HEK293 (cell line): ENCODE measurements around the gene RPP25L.

Experiments used
- BCL11A ChIP-seq: fragments of 450-650 bp; formaldehyde crosslinking; IDR thresholded peaks from 2 replicates; pipeline ENCODE4 v1.5.1; 2016; ENCODE audit warnings: low read depth, missing biosample characterization, missing genetic modification characterization
- GLI2 ChIP-seq: fragments of 450-650 bp; formaldehyde crosslinking; IDR thresholded peaks from 2 replicates; pipeline ENCODE4; 2017; ENCODE audit warnings: missing biosample characterization, missing genetic modification characterization, low read depth, borderline replicate concordance
- IKZF3 ChIP-seq: fragments of 450-650 bp; IDR thresholded peaks from 2 replicates; pipeline ENCODE4 v1.5.0; 2018; ENCODE audit warnings: missing biosample characterization, mild to moderate bottlenecking, missing genetic modification characterization, moderate library complexity
- MEIS1 ChIP-seq: sonication (generic); formaldehyde crosslinking; IDR thresholded peaks from 2 replicates; pipeline ENCODE4 v1.8.1; 2022; ENCODE audit warnings: missing genetic modification reagents, mild to moderate bottlenecking, borderline replicate concordance
- PRDM1 ChIP-seq: fragments of 450-650 bp; formaldehyde crosslinking; IDR thresholded peaks from 2 replicates; pipeline ENCODE4; 2016; ENCODE audit warnings: missing biosample characterization, missing genetic modification characterization
- SETDB1 ChIP-seq: IDR thresholded peaks from one replicate; pipeline ENCODE4 v1.6.1; 2017; ENCODE audit warnings: mild to moderate bottlenecking, low read length, moderate library complexity, mixed read lengths; ENCODE audit not compliant: insufficient read length
- SP2 ChIP-seq: fragments of 450-650 bp; formaldehyde crosslinking; IDR thresholded peaks from 2 replicates; pipeline ENCODE4 v1.5.1; 2016; ENCODE audit warnings: missing biosample characterization, missing genetic modification characterization
- SP3 ChIP-seq: fragments of 450-650 bp; formaldehyde crosslinking; IDR thresholded peaks from 2 replicates; pipeline ENCODE4 v1.5.1; 2016; ENCODE audit warnings: missing biosample characterization, missing genetic modification characterization
- TRIM28 ChIP-seq: IDR thresholded peaks from 2 replicates; pipeline ENCODE4 v1.6.1; 2011; ENCODE audit warnings: low read length, control low read depth, borderline replicate concordance
- WT1 ChIP-seq: fragments of 450-650 bp; formaldehyde crosslinking; IDR thresholded peaks from 2 replicates; pipeline ENCODE4 v1.5.1; 2016; ENCODE audit warnings: missing biosample characterization, missing genetic modification characterization
- YY1 ChIP-seq: fragments of 450-650 bp; formaldehyde crosslinking; IDR thresholded peaks from 2 replicates; pipeline ENCODE4 v1.5.1; 2018; ENCODE audit warnings: missing biosample characterization, missing genetic modification characterization
- YY2 ChIP-seq: fragments of 450-650 bp; formaldehyde crosslinking; IDR thresholded peaks from 2 replicates; pipeline ENCODE4 v1.5.1; 2016; ENCODE audit warnings: missing biosample characterization, missing genetic modification characterization
- ZBTB20 ChIP-seq: fragments of 450-650 bp; formaldehyde crosslinking; IDR thresholded peaks from 2 replicates; pipeline ENCODE4 v1.5.1; 2016; ENCODE audit warnings: missing biosample characterization, missing genetic modification characterization
- ZEB2 ChIP-seq: fragments of 450-650 bp; formaldehyde crosslinking; IDR thresholded peaks from 2 replicates; pipeline ENCODE4 v1.5.1; 2016; ENCODE audit warnings: missing biosample characterization, missing genetic modification characterization
- ZFP37 ChIP-seq: fragments of 450-650 bp; formaldehyde crosslinking; IDR thresholded peaks from 2 replicates; pipeline ENCODE4 v1.5.1; 2016; ENCODE audit warnings: missing biosample characterization, missing genetic modification characterization
- ZIC2 ChIP-seq: fragments of 450-650 bp; formaldehyde crosslinking; IDR thresholded peaks from 2 replicates; pipeline ENCODE4 v1.5.1; 2016; ENCODE audit warnings: missing biosample characterization, missing genetic modification characterization
- ZNF10 ChIP-seq: fragments of 450-650 bp; formaldehyde crosslinking; IDR thresholded peaks from 2 replicates; pipeline ENCODE4 v1.5.1; 2017; ENCODE audit warnings: missing biosample characterization, missing genetic modification characterization
- ZNF112 ChIP-seq: fragments of 450-650 bp; formaldehyde crosslinking; IDR thresholded peaks from 2 replicates; pipeline ENCODE4 v1.5.0; 2017; ENCODE audit warnings: missing biosample characterization, missing genetic modification characterization
- ZNF19 ChIP-seq: fragments of 450-650 bp; formaldehyde crosslinking; IDR thresholded peaks from 2 replicates; pipeline ENCODE4; 2016; ENCODE audit warnings: missing biosample characterization, missing genetic modification characterization, low read depth
- ZNF266 ChIP-seq: fragments of 450-650 bp; formaldehyde crosslinking; IDR thresholded peaks from 2 replicates; pipeline ENCODE4 v1.5.1; 2016; ENCODE audit warnings: missing biosample characterization, missing genetic modification characterization, low read depth
- ZNF302 ChIP-seq: fragments of 450-650 bp; formaldehyde crosslinking; IDR thresholded peaks from 2 replicates; pipeline ENCODE4 v1.5.1; 2016; ENCODE audit warnings: missing biosample characterization, missing genetic modification characterization, low read depth
- ZNF324 ChIP-seq: fragments of 450-650 bp; formaldehyde crosslinking; IDR thresholded peaks from 2 replicates; pipeline ENCODE4 v1.5.1; 2016; ENCODE audit warnings: missing biosample characterization, missing genetic modification characterization
- ZNF341 ChIP-seq: fragments of 450-650 bp; formaldehyde crosslinking; IDR thresholded peaks from 2 replicates; pipeline ENCODE4; 2016; ENCODE audit warnings: low read depth, missing biosample characterization, missing genetic modification characterization
- ZNF366 ChIP-seq: fragments of 450-650 bp; formaldehyde crosslinking; conservative IDR thresholded peaks from 2 replicates; pipeline ENCODE4 v1.5.1; 2016; ENCODE audit warnings: missing biosample characterization, missing genetic modification characterization
- ZNF391 ChIP-seq: fragments of 450-650 bp; formaldehyde crosslinking; IDR thresholded peaks from 2 replicates; pipeline ENCODE4 v1.5.1; 2016; ENCODE audit warnings: low read depth, missing biosample characterization, missing genetic modification characterization, borderline replicate concordance
- ZNF544 ChIP-seq: fragments of 450-650 bp; formaldehyde crosslinking; IDR thresholded peaks from 2 replicates; pipeline ENCODE4 v1.5.0; 2017; ENCODE audit warnings: missing biosample characterization, missing genetic modification characterization
- ZNF664 ChIP-seq: fragments of 450-650 bp; formaldehyde crosslinking; IDR thresholded peaks from 2 replicates; pipeline ENCODE4 v1.5.1; 2016; ENCODE audit warnings: missing biosample characterization, missing genetic modification characterization
- TF ChIP-seq, protein P1 (sequence below): IDR thresholded peaks from 2 replicates; pipeline ENCODE4 v1.6.1; 2011; ENCODE audit warnings: mild to moderate bottlenecking, low read depth, low read length, borderline replicate concordance
- TF ChIP-seq, protein P2 (sequence below): fragments of 450-650 bp; formaldehyde crosslinking; IDR thresholded peaks from 2 replicates; pipeline ENCODE4 v1.5.1; 2016; ENCODE audit warnings: missing biosample characterization, missing genetic modification characterization
- TF ChIP-seq, protein P3 (sequence below): fragments of 450-650 bp; formaldehyde crosslinking; IDR thresholded peaks from 2 replicates; pipeline ENCODE4 v1.5.1; 2017; ENCODE audit warnings: missing biosample characterization, missing genetic modification characterization
- TF ChIP-seq, protein P4 (sequence below): fragments of 450-650 bp; formaldehyde crosslinking; IDR thresholded peaks from 2 replicates; pipeline ENCODE4 v1.5.1; 2016; ENCODE audit warnings: missing biosample characterization, missing genetic modification characterization

The RPP25L gene

DNA sequence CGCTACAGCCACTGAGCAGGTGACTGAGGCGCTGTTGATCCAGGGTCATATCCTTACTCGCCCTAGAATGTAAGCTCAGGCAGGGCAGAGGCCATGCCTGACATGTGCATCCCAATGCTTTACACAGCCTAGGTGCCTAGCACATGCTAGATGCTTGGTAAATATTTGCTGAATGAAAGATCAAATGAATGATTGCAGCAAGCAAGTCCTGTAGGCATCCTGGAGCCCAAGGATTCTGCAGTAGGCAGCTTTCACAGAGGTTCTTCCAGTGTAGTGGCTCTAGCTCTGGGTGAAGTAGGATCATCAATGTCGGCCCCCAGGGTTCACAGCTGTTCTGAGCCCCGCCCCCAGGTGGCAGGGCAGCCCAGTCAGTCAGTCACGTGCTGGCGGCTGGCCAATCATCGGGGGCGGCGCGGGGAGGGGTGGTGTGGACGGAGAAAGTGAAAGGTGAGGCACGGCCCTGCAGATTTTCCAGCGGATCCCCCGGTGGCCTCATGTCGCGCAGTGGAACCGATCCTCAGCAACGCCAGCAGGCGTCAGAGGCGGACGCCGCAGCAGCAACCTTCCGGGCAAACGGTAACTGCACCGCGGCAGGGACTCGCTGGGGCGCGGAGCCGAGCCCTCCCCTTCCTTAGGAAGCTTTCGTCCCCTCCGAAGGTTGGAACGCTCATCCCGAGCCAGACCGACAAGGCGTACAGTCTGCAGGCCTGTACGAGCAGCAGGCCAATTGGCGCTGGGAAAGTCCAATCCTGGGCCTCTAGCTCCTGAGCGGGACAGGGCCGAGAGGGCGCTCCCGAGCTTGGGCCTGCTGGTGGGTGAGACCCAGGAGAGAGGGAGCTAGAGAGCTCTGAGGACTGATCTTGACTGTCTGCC, 34.5 kb upstream of the RPP25L start, which contains the start of gene GALT (continued):
- TF ChIP-seq YY2 (tag by site-specific recombination), result 0 out of 2 replicates have a peak, but pooled peaks have one; percentile 45
- TF ChIP-seq ZNF366, result 0 out of 2 replicates have a peak, but pooled peaks have one; percentile 38
- peak; percentile 78 for TF ChIP-seq SP2
- peak; percentile 70; the same call in 1 of the 2 replicates for TF ChIP-seq ZEB2 (tag by site-specific recombination)
- no peak; the same call in 1 of the 2 replicates for TF ChIP-seq ZNF324
- no peak for TF ChIP-seq MEIS1 (CRISPR knock-in tag)
- no peak for TF ChIP-seq ZNF266
- no peak for TF ChIP-seq ZNF10 (tag by site-specific recombination)
- TF ChIP-seq, protein P1, sequence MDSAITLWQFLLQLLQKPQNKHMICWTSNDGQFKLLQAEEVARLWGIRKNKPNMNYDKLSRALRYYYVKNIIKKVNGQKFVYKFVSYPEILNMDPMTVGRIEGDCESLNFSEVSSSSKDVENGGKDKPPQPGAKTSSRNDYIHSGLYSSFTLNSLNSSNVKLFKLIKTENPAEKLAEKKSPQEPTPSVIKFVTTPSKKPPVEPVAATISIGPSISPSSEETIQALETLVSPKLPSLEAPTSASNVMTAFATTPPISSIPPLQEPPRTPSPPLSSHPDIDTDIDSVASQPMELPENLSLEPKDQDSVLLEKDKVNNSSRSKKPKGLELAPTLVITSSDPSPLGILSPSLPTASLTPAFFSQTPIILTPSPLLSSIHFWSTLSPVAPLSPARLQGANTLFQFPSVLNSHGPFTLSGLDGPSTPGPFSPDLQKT, result no peak
- TF ChIP-seq SETDB1, result no peak
- peak; percentile 68 for TF ChIP-seq PRDM1 (tag by site-specific recombination)
- TF ChIP-seq ZNF664 (tag by site-specific recombination), result no peak
- peak; percentile 36; the same call in 1 of the 2 replicates for TF ChIP-seq ZIC2 (tag by site-specific recombination)
- TF ChIP-seq YY1 (tag by site-specific recombination), result no peak
- TF ChIP-seq TRIM28, result peak; percentile 38; the same call in 1 of the 2 replicates
- TF ChIP-seq, protein P2, sequence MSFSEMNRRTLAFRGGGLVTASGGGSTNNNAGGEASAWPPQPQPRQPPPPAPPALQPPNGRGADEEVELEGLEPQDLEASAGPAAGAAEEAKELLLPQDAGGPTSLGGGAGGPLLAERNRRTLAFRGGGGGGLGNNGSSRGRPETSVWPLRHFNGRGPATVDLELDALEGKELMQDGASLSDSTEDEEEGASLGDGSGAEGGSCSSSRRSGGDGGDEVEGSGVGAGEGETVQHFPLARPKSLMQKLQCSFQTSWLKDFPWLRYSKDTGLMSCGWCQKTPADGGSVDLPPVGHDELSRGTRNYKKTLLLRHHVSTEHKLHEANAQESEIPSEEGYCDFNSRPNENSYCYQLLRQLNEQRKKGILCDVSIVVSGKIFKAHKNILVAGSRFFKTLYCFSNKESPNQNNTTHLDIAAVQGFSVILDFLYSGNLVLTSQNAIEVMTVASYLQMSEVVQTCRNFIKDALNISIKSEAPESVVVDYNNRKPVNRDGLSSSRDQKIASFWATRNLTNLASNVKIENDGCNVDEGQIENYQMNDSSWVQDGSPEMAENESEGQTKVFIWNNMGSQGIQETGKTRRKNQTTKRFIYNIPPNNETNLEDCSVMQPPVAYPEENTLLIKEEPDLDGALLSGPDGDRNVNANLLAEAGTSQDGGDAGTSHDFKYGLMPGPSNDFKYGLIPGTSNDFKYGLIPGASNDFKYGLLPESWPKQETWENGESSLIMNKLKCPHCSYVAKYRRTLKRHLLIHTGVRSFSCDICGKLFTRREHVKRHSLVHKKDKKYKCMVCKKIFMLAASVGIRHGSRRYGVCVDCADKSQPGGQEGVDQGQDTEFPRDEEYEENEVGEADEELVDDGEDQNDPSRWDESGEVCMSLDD (tag by site-specific recombination), result 0 out of 2 replicates have a peak, but pooled peaks have one; percentile 27
- TF ChIP-seq ZNF391, result 0 out of 2 replicates have a peak, but pooled peaks have one; percentile 60
- TF ChIP-seq ZNF341, result peak; percentile 89
- no peak for TF ChIP-seq BCL11A (tag by site-specific recombination)
- 0 out of 2 replicates have a peak, but pooled peaks have one; percentile 30 for TF ChIP-seq IKZF3 (tag by site-specific recombination)
- TF ChIP-seq ZNF19 (tag by site-specific recombination), result no peak
- TF ChIP-seq GLI2 (tag by site-specific recombination), result no peak
- TF ChIP-seq, protein P3, sequence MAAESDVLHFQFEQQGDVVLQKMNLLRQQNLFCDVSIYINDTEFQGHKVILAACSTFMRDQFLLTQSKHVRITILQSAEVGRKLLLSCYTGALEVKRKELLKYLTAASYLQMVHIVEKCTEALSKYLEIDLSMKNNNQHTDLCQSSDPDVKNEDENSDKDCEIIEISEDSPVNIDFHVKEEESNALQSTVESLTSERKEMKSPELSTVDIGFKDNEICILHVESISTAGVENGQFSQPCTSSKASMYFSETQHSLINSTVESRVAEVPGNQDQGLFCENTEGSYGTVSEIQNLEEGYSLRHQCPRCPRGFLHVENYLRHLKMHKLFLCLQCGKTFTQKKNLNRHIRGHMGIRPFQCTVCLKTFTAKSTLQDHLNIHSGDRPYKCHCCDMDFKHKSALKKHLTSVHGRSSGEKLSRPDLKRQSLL (tag by site-specific recombination), result peak; percentile 56; the same call in 1 of the 2 replicates
- TF ChIP-seq ZNF302 (tag by site-specific recombination), result no peak
- peak; percentile 59; the same call in 1 of the 2 replicates for TF ChIP-seq ZBTB20
- no peak for TF ChIP-seq ZNF544 (tag by site-specific recombination)
- 0 out of 2 replicates have a peak, but pooled peaks have one; percentile 22 for TF ChIP-seq WT1
- TF ChIP-seq, protein P4, sequence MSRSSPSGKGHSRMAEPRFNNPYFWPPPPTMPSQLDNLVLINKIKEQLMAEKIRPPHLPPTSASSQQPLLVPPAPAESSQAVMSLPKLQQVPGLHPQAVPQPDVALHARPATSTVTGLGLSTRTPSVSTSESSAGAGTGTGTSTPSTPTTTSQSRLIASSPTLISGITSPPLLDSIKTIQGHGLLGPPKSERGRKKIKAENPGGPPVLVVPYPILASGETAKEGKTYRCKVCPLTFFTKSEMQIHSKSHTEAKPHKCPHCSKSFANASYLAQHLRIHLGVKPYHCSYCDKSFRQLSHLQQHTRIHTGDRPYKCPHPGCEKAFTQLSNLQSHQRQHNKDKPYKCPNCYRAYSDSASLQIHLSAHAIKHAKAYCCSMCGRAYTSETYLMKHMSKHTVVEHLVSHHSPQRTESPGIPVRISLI (tag by site-specific recombination), result no peak
- no peak for TF ChIP-seq ZNF112
- TF ChIP-seq ZFP37 (tag by site-specific recombination), result 0 out of 2 replicates have a peak, but pooled peaks have one; percentile 47
- peak; percentile 65 for TF ChIP-seq SP3 (tag by site-specific recombination)
